ENCODE measurements around the gene SLC22A23.

The SLC22A23 gene

GRCh38 chr6:3366596-3367413, 90.0 kb downstream of the SLC22A23 start:
- DNase-seq, result no peak

GRCh38 chr6:3364391-3364790, 92.5 kb downstream of the SLC22A23 start:
- DNase-seq, result no peak

- no peak for DNase-seq
Measured at GRCh38 chr6:3363296-3364025, 93.4 kb downstream of the SLC22A23 start.

GRCh38 chr6:3361312-3362037, 95.4 kb downstream of the SLC22A23 start:
- DNase-seq, result no peak

GRCh38 chr6:3360727-3361045, 96.2 kb downstream of the SLC22A23 start:
- no peak for DNase-seq

- DNase-seq, result no peak
Measured at GRCh38 chr6:3359973-3360726, 96.7 kb downstream of the SLC22A23 start.

- no peak for DNase-seq
Measured at GRCh38 chr6:3359101-3359752, 97.6 kb downstream of the SLC22A23 start.

GRCh38 chr6:3358413-3359100, 98.3 kb downstream of the SLC22A23 start:
- DNase-seq, result no peak

GRCh38 chr6:3357678-3358077, 99.2 kb downstream of the SLC22A23 start:
- no peak for DNase-seq

GRCh38 chr6:3356824-3357420, 99.9 kb downstream of the SLC22A23 start:
- no peak for DNase-seq

GRCh38 chr6:3356056-3356823, 100.6 kb downstream of the SLC22A23 start:
- DNase-seq, result peak; percentile 75

GRCh38 chr6:3355358-3356055, 101.3 kb downstream of the SLC22A23 start:
- peak; percentile 49 for DNase-seq

GRCh38 chr6:3355011-3355357, 101.9 kb downstream of the SLC22A23 start:
- no peak for DNase-seq

- no peak for DNase-seq
Measured at GRCh38 chr6:3353939-3354338, 102.9 kb downstream of the SLC22A23 start.

GRCh38 chr6:3353213-3353903, 103.5 kb downstream of the SLC22A23 start:
- DNase-seq, result no peak

GRCh38 chr6:3352678-3353077, 104.2 kb downstream of the SLC22A23 start:
- DNase-seq, result no peak

GRCh38 chr6:3351829-3352524, 104.9 kb downstream of the SLC22A23 start:
- DNase-seq, result no peak

- DNase-seq, result peak; percentile 62
Measured at GRCh38 chr6:3351105-3351676, 105.7 kb downstream of the SLC22A23 start.

Measured in left hindlimb (tissue), 1 donor.